ENCODE measurements around the gene STAC3. TPM values are rescaled to one million over a fixed set of nuclear protein-coding genes. Genes with fewer than 3 reads are reported as not detected.

STAC3 gene
- total and polyA plus RNA-seq, 2 of the 13 experiments (the other 11 are each of a cell fraction or from before 2014, with no cell fraction given): 0.18 to 0.22 TPM

- TF ChIP-seq FOXA1 (IDR thresholded peaks at IDR 0.05) (no peak), FOXA1 (CRISPR knock-in tag; IDR thresholded peaks at IDR 0.05) (no peak), POGK (CRISPR knock-in tag; conservative IDR thresholded peaks at IDR 0.05) (no peak), MAX (IDR thresholded peaks at IDR 0.05) (peak; percentile 6; the same call in 1 of the 2 replicates), NFKB2 (CRISPR knock-in tag; IDR thresholded peaks at IDR 0.05; ENCODE audit: borderline replicate concordance) (no peak; the same call in 1 of the 2 replicates), KLF12 (CRISPR knock-in tag; IDR thresholded peaks at IDR 0.05; ENCODE audit: borderline replicate concordance) (0 out of 2 replicates have a peak, but pooled peaks have one; percentile 44), ZUFSP (CRISPR knock-in tag; IDR thresholded peaks at IDR 0.05; ENCODE audit: borderline replicate concordance) (no peak), MEIS2 (CRISPR knock-in tag; IDR thresholded peaks at IDR 0.05) (no peak), ZMAT3 (CRISPR knock-in tag; conservative IDR thresholded peaks at IDR 0.05) (no peak), EEA1 (CRISPR knock-in tag; IDR thresholded peaks at IDR 0.05; ENCODE audit: borderline replicate concordance) (no peak), ZNF546 (CRISPR knock-in tag; conservative IDR thresholded peaks at IDR 0.05) (no peak), ZNF709 (CRISPR knock-in tag; IDR thresholded peaks at IDR 0.05) (no peak), STAG1 (CRISPR knock-in tag; IDR thresholded peaks at IDR 0.05) (peak; percentile 39), MNT (IDR thresholded peaks at IDR 0.05) (no peak), ZKSCAN5 (CRISPR knock-in tag; IDR thresholded peaks at IDR 0.05) (no peak), JARID2 (CRISPR knock-in tag; IDR thresholded peaks at IDR 0.05; ENCODE audit: insufficient replicate concordance) (no peak), AKAP8 (CRISPR knock-in tag; IDR thresholded peaks at IDR 0.05) (0 out of 2 replicates have a peak, but pooled peaks have one; percentile 38), ZNF292 (CRISPR knock-in tag; IDR thresholded peaks at IDR 0.05; ENCODE audit: borderline replicate concordance, low read depth) (no peak), ZNF30 (CRISPR knock-in tag; IDR thresholded peaks at IDR 0.05) (no peak), ZBTB8A (CRISPR knock-in tag; IDR thresholded peaks at IDR 0.05; ENCODE audit: borderline replicate concordance, low read depth) (no peak)
These were observed 25.9 kb downstream of the STAC3 start (continued) for GRCh38 chr12:57224973-57225679.
